Psoas muscle (tissue), 8 donors: Measurements from ENCODE around the gene WDR6. TPM values are rescaled to one million over a fixed set of nuclear protein-coding genes. Genes with fewer than 3 reads are reported as not detected.

ENCODE experiments used
- ATAC-seq, 4 donors: fragments of 200-7000 bp; cut with Tn5 transposase; one replicate each; pipeline ENCODE4 v1.9.1; 2020; ENCODE audit warnings: moderate library complexity in 3 of 4, mild to moderate bottlenecking in 2 of 4
- DNase-seq, 2 donors: peaks; one replicate each; pipeline ENCODE4 v3.0.0-alpha.2; 2020
- H3K27ac ChIP-seq: fragments of 200-600 bp; one replicate; pipeline ENCODE4 v1.8.0; 2022
- H3K27me3 ChIP-seq, 3 donors: fragments of 200-600 bp in 1 of 3; one replicate each; pipeline versions ENCODE4 v1.6.1 to v1.8.0; 2013 to 2022; ENCODE audit warnings: low read length in 2 of 3, mild to moderate bottlenecking in 2 of 3, moderate library complexity in 1 of 3; ENCODE audit not compliant: insufficient read depth in 3 of 3
- H3K36me3 ChIP-seq, 2 donors: fragments of 200-600 bp in 1 of 2; one replicate each; pipeline versions ENCODE4 v1.6.1 to v1.8.0; 2013 to 2022; ENCODE audit warnings: low read depth in 1 of 2, mild to moderate bottlenecking in 1 of 2, moderate library complexity in 1 of 2; ENCODE audit not compliant: insufficient read depth in 1 of 2
- H3K4me1 ChIP-seq: fragments of 200-600 bp; one replicate; pipeline ENCODE4 v1.8.0; 2022
- H3K4me3 ChIP-seq: fragments of 200-600 bp; one replicate; pipeline ENCODE4 v1.8.0; 2022; ENCODE audit warnings: mild to moderate bottlenecking
- H3K9me3 ChIP-seq: fragments of 200-600 bp; one replicate; pipeline ENCODE4 v1.8.0; 2022
- CTCF ChIP-seq: fragments of 200-600 bp; IDR thresholded peaks from one replicate; pipeline ENCODE4 v1.8.0; 2022; ENCODE audit warnings: antibody characterized with exemption
- WGBS, 3 donors: extraction: QIAGEN DNeasy Blood & Tissue Kit; methylation state at CpG; one replicate each; pipeline versions ENCODE4 v1.1.6 to v1.1.7; 2013; 5-methylcytosine and 5-hydroxymethylcytosine counted together
- intact Hi-C, 2 donors: fragments of 100-400 bp; cut with DNase I; formaldehyde crosslinking; loops; one replicate each; pipeline versions ENCODE4 v1.11.0 to v1.14.2; 2022
- polyA plus RNA-seq, 3 donors: library from polyadenylated mRNA; stranded (reverse); fragments of 200-250 nt; gene quantifications; one replicate each; pipeline ENCODE4 v1.2.3, GENCODE V29; 2013
- total RNA-seq, 4 donors: library from RNA; stranded (reverse); fragmentation: NEBNext Ultra II Directional in 2 of 4; extraction: Animal tissue kit (Norgen Biotek cat#: 25700) in 2 of 4; gene quantifications; one replicate each; pipeline versions ENCODE4 v1.2.1 to v1.2.4, GENCODE V29; 2021 to 2023
- donor health status: healthy with polysubstance abuse.
- donor health status: DM: no; HTN: no; CAD: no; lungs with moderate emphysema.
- donor health status: Bipolar disorder and iron deficiency.
- donor health status: healthy.
- donor health status: DM: yes; HTN: yes; CAD: no.
- donor health status: DM: no; HTN: no; CAD: no.
- donor health status: DM: no; HTN: no; CAD: no.
- donor health status: DM: yes; HTN: yes; CAD: no.

The WDR6 gene
- total and polyA plus RNA-seq, 7 donors: 30.5 to 65.7 (median 55.1) TPM

DNA sequence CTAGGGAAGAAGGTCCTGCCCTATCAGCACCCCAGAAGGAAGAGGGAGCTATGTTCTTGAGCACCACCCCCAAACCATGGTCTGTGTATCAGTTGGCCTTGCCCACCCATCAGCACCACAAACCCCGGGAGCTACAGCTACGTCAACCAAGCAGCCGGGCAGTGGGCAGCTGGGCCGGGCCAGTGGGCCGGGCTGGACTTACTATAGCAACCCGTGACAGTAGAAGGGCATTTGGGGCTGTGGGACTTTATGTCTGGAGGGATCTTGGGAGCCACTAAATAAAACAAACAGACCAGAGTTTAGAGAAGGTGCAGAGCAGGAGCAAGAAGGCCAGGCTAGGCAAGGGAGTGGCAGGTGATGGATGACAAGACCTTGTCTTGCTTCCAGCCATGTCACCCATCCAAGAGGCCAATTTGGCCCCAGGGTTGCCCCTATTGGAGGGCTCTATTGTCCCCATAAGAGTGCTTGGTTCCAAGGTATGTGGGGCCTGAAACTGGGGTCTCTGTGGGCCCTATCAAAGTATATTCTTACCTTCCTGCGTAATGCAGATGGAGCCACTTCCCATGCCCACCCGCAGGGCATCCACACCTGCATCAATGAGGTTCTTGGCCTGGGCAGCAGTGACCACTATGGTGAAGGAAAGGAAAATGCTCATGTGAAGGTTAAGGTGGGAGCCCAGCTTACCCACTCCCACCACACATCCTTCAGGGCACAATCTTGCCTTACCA lies 18.8 kb downstream of the WDR6 start:
- TF ChIP-seq CTCF: no peak
- peaks cover 48% of the 10 kb centered on the region for H3K4me1 ChIP-seq
- DNase-seq (peak in 1 of 2 donors; percentile 48), ATAC-seq (no peak)
- no peaks in the 10 kb centered on the region for H3K9me3 ChIP-seq
- WGBS, 3 donors: 67 to 87% (median 72%) methylated on average over 8 of the region's 8 CpGs
- no peaks in the 10 kb centered on the region for H3K27me3 ChIP-seq
- intact Hi-C loops: no loop called here
- peak overlapping the region; percentile 48 for H3K27ac ChIP-seq
- H3K36me3 ChIP-seq: peaks cover 5 to 65% of the 10 kb centered on the region in 2 donors
- H3K4me3 ChIP-seq: no peak overlapping the region

- 43 to 73% (median 56%) methylated on average over 3 of the region's 3 CpGs for WGBS, 3 donors
- no peak for DNase-seq
- TF ChIP-seq CTCF: no peak
- intact Hi-C loops: no loop called here
- ATAC-seq: no peak
- no peaks in the 10 kb centered on the region for H3K27me3 ChIP-seq
- peak overlapping the region; percentile 48 for H3K27ac ChIP-seq
- H3K4me3 ChIP-seq: no peak overlapping the region
- H3K4me1 ChIP-seq: peaks cover 48% of the 10 kb centered on the region
- no peaks in the 10 kb centered on the region for H3K9me3 ChIP-seq
- H3K36me3 ChIP-seq: peaks cover 7 to 71% of the 10 kb centered on the region in 2 donors
Observed at GRCh38 chr3:49026536-49026935, 19.3 kb downstream of the WDR6 start.

GRCh38 chr3:49027634-49028033 lies 20.4 kb downstream of the WDR6 start:
- Histone ChIP-seq H3K4me1 (peaks cover 48% of the 10 kb centered on the region), H3K9me3 (no peaks in the 10 kb centered on the region), H3K4me3 (peak overlapping the region; percentile 89), H3K27me3 (no peaks in the 10 kb centered on the region), H3K36me3 (peaks cover 7 to 82% of the 10 kb centered on the region in 2 donors), H3K27ac (peak overlapping the region; percentile 93)
- ATAC-seq: no peak
- intact Hi-C loops: no loop called here
- no peak for TF ChIP-seq CTCF
- no peak for DNase-seq
- 85 to 94% (median 89%) methylated on average over 9 of the region's 9 CpGs for WGBS, 3 donors

DNA sequence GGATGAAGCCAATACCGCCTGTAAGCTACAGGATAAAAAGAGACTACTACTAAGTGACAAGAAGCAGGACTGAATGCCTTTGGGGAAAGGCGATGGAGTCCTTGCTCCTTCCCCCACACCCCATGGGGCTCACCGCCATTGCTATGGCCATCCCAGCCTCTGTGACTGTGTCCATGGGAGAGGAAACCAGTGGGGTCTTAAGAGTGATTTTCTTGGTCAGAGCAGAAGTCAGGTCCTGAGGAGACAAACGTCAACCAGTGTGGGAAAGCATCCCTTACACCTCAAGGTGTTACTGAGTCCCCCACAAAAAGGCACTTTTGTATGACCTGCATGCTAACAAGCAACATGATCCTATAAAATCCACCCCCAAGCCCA lies 21.1 kb downstream of the WDR6 start:
- peaks cover 7 to 83% of the 10 kb centered on the region in 2 donors for H3K36me3 ChIP-seq
- DNase-seq: no peak
- peaks cover 42% of the 10 kb centered on the region for H3K4me1 ChIP-seq
- no peaks in the 10 kb centered on the region for H3K9me3 ChIP-seq
- H3K4me3 ChIP-seq: peak overlapping the region; percentile 89
- intact Hi-C loops: no loop called here
- peak overlapping the region; percentile 93 for H3K27ac ChIP-seq
- H3K27me3 ChIP-seq: no peaks in the 10 kb centered on the region
- TF ChIP-seq CTCF: no peak
- no peak for ATAC-seq
- WGBS, 3 donors: 78 to 82% (median 79%) methylated on average over 4 of the region's 4 CpGs
